Hematopoietic multipotent progenitor cell treated with erythropoietin and hydrocortisone succinate and interleukin-3 and kit ligand, for 17 days (in vitro differentiated cells): ENCODE measurements around the gene ATG12.

Experiments
- DNase-seq: peaks from one replicate; pipeline ENCODE4 v3.0.0-alpha.2; 2015; ENCODE audit warnings: low spot score

Gene ATG12

GRCh38 chr5:115806986-115807653 lies 34.2 kb downstream of the ATG12 start:
- no peak for DNase-seq

DNA sequence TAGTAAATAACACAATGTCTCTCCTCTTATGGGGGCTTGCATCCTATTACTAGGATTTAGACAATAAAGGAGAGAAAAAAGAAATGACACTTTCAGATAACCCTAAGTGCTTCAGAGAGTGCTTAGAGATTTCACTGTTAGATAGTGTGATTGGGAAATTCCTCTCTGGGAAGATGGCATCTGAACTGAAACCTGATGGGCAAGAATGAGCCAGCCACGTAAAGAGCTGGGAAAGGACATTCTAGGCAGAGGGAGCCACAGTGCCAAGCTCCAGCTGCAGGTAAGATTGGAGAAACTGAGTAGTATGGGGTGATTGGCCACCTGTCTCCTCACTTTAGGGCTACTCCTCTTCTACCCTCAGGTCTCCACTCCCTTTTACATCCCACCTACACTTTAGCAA lies 39.4 kb downstream of the ATG12 start:
- no peak for DNase-seq

DNA sequence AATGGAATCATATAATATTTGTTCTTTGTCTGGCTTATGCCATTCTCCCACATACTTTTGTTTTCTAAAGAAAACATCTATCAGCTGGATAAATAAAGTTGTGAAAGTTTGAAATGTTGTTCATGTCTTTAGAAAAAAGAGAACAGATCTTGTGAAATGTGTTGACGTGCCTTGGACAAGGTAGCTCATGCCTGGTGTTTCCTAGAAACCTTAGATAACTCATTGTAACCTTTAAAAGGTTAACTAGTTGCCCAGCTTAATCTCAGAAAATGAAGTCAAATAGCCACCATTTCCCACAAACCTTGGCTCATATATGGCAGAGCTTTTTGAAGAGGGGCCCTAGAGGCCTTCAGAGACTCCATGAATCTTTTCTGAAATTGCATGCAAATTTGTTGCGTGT lies 40.2 kb downstream of the ATG12 start:
- DNase-seq: no peak

DNA sequence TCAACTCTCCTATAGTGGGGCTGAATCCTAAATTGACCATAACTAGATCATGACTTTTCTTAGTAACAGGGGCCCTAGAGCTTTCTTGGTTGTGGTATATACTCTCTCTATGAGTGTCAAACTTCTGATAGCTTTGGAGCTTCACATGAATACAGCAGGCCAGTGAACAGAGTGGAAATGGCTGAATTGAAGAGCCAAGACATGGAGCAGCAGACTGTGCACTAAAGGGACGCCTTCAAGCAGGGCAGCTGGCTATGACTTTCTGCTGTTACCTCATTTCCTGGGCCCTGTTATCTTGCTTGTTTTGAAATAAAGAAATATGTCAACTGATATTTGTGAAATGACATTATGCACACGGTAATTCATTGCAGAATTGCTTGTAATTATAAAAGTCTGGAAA lies 41.3 kb downstream of the ATG12 start:
- DNase-seq: no peak

DNA sequence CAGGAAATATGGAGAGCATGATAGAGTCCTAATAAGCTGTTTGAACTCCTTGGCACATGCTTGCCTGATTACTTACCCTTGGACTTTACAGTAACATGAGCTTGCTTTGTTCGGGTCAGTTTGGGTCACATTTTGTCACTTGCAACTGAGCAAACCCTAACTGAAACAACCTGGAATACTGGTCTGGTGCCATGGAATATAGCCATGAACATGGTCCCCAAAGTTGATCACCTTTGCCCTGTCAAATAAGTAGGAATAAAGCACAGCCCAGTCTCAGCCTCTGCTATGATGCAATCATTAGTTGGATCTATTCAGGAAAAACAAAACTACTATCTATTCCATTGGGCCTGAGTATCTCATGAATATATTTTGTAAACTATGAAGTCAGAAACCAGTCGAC lies 43.1 kb downstream of the ATG12 start:
- no peak for DNase-seq

- no peak for DNase-seq
These were observed 44.7 kb downstream of the ATG12 start for GRCh38 chr5:115796656-115797055.

- no peak for DNase-seq
These were observed 45.7 kb downstream of the ATG12 start for GRCh38 chr5:115795700-115796099.

GRCh38 chr5:115788440-115788839 lies 52.9 kb downstream of the ATG12 start:
- no peak for DNase-seq

- no peak for DNase-seq
These were observed 53.9 kb downstream of the ATG12 start for GRCh38 chr5:115787426-115787825.

- no peak for DNase-seq
These were observed 55.8 kb downstream of the ATG12 start for GRCh38 chr5:115785381-115786065.

GRCh38 chr5:115778417-115778816 lies 62.9 kb downstream of the ATG12 start:
- DNase-seq: no peak
